HUES64 (cell line): ENCODE data around the gene SMIM30. TPM values are rescaled to one million over a fixed set of nuclear protein-coding genes. Genes with fewer than 3 reads are reported as not detected.
"Not testable (repeated sequence)": the region's sequence is repeated elsewhere in the genome, so short reads cannot be mapped to it uniquely, and the experiment has no call there.

Experiments
- H3K27ac ChIP-seq: 2 replicates; pipeline ENCODE4 v1.7.0; 2013; ENCODE audit warnings: low read depth, low read length, inconsistent platforms
- H3K27me3 ChIP-seq: 2 replicates; pipeline ENCODE4 v1.6.1; 2013; ENCODE audit warnings: mild to moderate bottlenecking, low read length; ENCODE audit not compliant: insufficient read depth
- H3K36me3 ChIP-seq: 2 replicates; pipeline ENCODE4 v1.6.1; 2013; ENCODE audit warnings: mild to moderate bottlenecking, low read length; ENCODE audit not compliant: insufficient read depth
- H3K4me1 ChIP-seq: 2 replicates; pipeline ENCODE4 v1.6.1; 2013; ENCODE audit warnings: mild to moderate bottlenecking, low read length, moderate library complexity; ENCODE audit not compliant: insufficient read depth
- H3K4me3 ChIP-seq: 2 replicates; pipeline ENCODE4 v1.5.1; 2013; ENCODE audit warnings: mild to moderate bottlenecking, low read length, moderate library complexity
- H3K9ac ChIP-seq: 2 replicates; pipeline ENCODE4 v1.6.1; 2013; ENCODE audit warnings: mild to moderate bottlenecking, low read depth, low read length
- H3K9me3 ChIP-seq: 2 replicates; pipeline ENCODE4 v1.6.1; 2013; ENCODE audit warnings: low read depth, low read length; ENCODE audit not compliant: insufficient read depth
- WGBS: fragments of 150-250, 120-280 bp; methylation state at CpG from one replicate; pipeline ENCODE4 v1.1.7; 2013; ENCODE audit warnings: missing lambda C conversion rate; 5-methylcytosine and 5-hydroxymethylcytosine counted together
- polyA plus RNA-seq, 2 experiments: library from polyadenylated mRNA; stranded (reverse); fragments of 50-300 nt; gene quantifications; one replicate each; pipeline ENCODE4 v1.2.3, GENCODE V29; 2013

Gene SMIM30
- polyA plus RNA-seq (2013, experiment 1 of 2): 34.4 TPM
- polyA plus RNA-seq (2013, experiment 2 of 2): 49.7 TPM

GRCh38 chr7:113118074-113118959 is at the start of gene SMIM30:
Gene SMIM30, minus strand, starts transcription at chr7:113118554. Its CDS starts 976 bp downstream, at chr7:113117578.
- under 1% methylated on average over 24 of the region's 35 CpGs for WGBS
- H3K27me3 ChIP-seq: peaks cover 24% of the 10 kb centered on the region
- H3K4me3 ChIP-seq: peak within 1 kb of the TSS; percentile 93
- H3K36me3 ChIP-seq: peaks cover 23% of the 10 kb centered on the region
- H3K9me3 ChIP-seq: no peaks in the 10 kb centered on the region
- H3K27ac ChIP-seq: peak within 1 kb of the TSS; percentile 31; the same call in 1 of the 2 replicates
- peaks cover 12% of the 10 kb centered on the region for H3K4me1 ChIP-seq
- H3K9ac ChIP-seq: peak within 1 kb of the TSS; percentile 86

- not testable (repeated sequence) for H3K27ac ChIP-seq, H3K36me3 ChIP-seq, H3K9ac ChIP-seq, H3K9me3 ChIP-seq, H3K4me3 ChIP-seq, H3K27me3 ChIP-seq, H3K4me1 ChIP-seq
- 88% methylated on average over 1 of the region's 1 CpG for WGBS
Observed at GRCh38 chr7:113166176-113166575, 47.8 kb upstream of the SMIM30 start.

DNA sequence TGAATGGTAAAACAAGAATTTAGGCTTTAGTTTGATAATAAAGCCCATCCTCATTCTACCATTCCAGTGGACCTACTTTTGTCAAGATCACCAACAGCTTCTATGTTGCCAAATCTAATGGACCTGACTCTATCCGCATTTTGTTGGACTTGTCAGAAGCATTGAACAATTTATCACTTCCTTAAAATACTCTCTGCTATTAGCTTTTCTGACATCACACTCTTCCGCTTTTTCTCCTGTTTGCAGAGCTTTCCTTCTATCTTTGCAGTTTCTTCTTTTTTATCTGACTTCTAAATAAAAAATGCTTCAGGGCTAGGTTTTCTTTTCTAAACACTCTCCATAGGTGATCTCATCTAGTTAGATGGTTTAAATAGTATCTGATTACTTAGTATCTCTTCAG is 42.7 kb upstream of the SMIM30 start:
- Histone ChIP-seq H3K4me1 (no peaks in the 10 kb centered on the region), H3K27ac (no peak overlapping the region), H3K27me3 (peaks cover 9% of the 10 kb centered on the region; the same call in 1 of the 2 replicates), H3K4me3 (no peak overlapping the region), H3K36me3 (no peaks in the 10 kb centered on the region), H3K9ac (no peak overlapping the region), H3K9me3 (no peaks in the 10 kb centered on the region)
- 97% methylated on average over 2 of the region's 2 CpGs for WGBS

GRCh38 chr7:113159746-113160339 is 41.5 kb upstream of the SMIM30 start:
- Histone ChIP-seq H3K4me1 (no peaks in the 10 kb centered on the region), H3K27ac (no peak overlapping the region), H3K9me3 (no peaks in the 10 kb centered on the region), H3K27me3 (peaks cover 9% of the 10 kb centered on the region; the same call in 1 of the 2 replicates), H3K4me3 (no peak overlapping the region), H3K9ac (no peak overlapping the region), H3K36me3 (no peaks in the 10 kb centered on the region)
- 46% methylated on average over 5 of the region's 5 CpGs for WGBS

DNA sequence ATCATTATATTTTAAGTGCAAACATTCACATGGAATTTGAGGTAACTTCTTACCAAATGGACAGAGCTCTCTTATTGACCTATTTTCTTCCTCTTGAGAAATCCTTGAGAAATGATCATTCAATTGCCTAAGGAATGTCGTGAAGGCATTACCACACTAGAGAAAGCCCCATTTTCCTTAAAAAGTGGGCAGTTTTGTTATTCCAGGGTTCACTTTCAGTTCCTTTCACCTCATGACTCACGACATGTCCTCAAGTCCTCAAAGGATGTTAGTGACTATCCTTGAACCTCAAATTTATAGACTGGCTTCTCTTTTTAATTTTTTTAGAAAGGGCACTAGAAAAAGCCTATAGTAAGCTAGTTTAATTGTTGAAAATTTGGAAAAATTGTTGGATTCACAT is 40.4 kb upstream of the SMIM30 start:
- 67% methylated on average over 2 of the region's 2 CpGs for WGBS

DNA sequence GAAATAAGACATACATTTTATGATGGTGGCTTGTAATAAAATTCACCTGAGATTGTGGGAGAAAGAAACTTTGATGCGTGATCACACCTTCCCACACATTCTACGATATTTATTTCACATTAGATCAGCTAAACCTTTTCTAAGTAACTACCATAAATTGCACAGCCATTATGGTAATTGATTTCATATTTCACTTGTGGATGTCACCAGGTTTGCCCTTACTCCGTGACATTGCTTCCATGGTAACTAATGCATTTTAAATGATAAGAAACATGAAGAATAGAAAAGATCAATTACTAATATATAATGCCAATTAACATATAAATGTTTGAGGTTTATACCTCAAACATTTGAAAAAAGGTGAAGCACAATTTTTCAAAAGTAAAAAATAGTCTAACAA is 35.8 kb upstream of the SMIM30 start:
- H3K4me1 ChIP-seq: no peaks in the 10 kb centered on the region
- no peaks in the 10 kb centered on the region for H3K9me3 ChIP-seq
- H3K4me3 ChIP-seq: no peak overlapping the region
- no peaks in the 10 kb centered on the region for H3K36me3 ChIP-seq
- 100% methylated on average over 1 of the region's 3 CpGs for WGBS
- H3K27me3 ChIP-seq: peaks cover 4% of the 10 kb centered on the region; the same call in 1 of the 2 replicates
- H3K27ac ChIP-seq: no peak overlapping the region
- H3K9ac ChIP-seq: no peak overlapping the region

More for the DNA sequence above, 40.4 kb upstream of the SMIM30 start:
- H3K9me3 ChIP-seq: no peaks in the 10 kb centered on the region
- no peak overlapping the region for H3K4me3 ChIP-seq
- H3K36me3 ChIP-seq: no peaks in the 10 kb centered on the region
- H3K27ac ChIP-seq: no peak overlapping the region
- H3K27me3 ChIP-seq: peaks cover 7% of the 10 kb centered on the region; the same call in 1 of the 2 replicates
- H3K4me1 ChIP-seq: no peaks in the 10 kb centered on the region
- H3K9ac ChIP-seq: no peak overlapping the region

DNA sequence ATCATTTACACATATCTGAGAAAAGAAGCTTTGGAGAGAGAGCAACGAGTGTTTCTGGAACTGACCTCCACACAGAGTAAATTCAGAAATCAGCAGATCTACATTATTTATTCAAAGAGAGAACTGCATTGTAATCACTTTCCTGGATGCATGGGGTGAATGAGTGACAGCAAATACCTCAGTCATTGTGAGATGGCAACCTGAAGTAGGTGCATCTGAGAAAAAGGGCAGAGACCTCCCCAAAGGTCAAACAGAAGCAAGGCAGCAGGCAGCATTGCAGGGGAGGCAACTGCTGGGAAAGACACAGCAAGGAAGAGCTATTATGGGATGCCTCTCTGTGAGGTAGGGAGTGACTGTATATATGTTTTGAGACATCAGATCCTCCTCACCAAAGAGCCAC is 26.5 kb upstream of the SMIM30 start:
- WGBS: no CpG with 5 or more reads among the region's 1 CpG

DNA sequence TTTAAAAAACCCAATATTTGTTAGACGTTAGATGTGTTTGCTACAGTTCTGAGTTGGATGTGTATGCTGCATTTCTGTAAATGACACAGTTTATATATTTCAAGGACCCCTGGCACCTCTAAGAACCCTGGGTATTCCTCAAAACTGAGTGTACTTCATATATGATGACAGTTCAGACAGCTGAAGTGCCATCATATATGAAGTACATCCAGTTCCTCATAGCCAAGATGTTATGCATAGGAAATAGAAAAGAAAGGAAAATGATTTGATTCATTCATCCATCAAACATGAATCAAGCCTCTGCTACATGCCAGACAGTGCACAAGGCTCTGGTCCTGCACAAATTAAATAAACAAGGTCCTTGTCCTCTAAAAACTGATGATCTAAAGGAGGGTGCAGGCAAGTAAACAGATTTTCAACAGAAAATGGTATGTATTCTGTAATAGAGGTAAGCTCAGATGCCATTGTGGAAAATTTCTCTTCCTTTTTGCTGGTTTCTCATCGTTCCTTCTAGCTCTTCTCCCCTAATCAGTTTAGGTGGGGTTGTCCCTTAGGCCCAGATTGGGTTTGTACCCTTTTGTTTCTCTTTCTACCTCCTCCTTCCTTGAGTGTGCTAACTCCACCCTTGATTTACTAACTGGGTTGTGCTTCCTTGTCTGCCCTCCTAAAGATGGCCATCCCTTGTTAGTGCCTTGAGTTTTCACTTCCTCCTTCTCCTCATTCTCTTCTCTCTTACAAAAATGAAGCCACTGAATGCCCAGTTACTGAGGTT is 25.3 kb upstream of the SMIM30 start:
- no peak overlapping the region for H3K4me3 ChIP-seq
- WGBS: 75% methylated on average over 2 of the region's 2 CpGs
- no peaks in the 10 kb centered on the region for H3K27me3 ChIP-seq
- no peaks in the 10 kb centered on the region for H3K36me3 ChIP-seq
- peaks cover 5% of the 10 kb centered on the region; the same call in 1 of the 2 replicates for H3K4me1 ChIP-seq
- H3K9me3 ChIP-seq: no peaks in the 10 kb centered on the region
- no peak overlapping the region for H3K27ac ChIP-seq
- no peak overlapping the region for H3K9ac ChIP-seq

More for the DNA sequence above, 26.5 kb upstream of the SMIM30 start:
- H3K4me3 ChIP-seq: no peak overlapping the region
- no peaks in the 10 kb centered on the region for H3K9me3 ChIP-seq
- peaks cover 5% of the 10 kb centered on the region; the same call in 1 of the 2 replicates for H3K4me1 ChIP-seq
- no peak overlapping the region for H3K9ac ChIP-seq
- no peaks in the 10 kb centered on the region for H3K27me3 ChIP-seq
- H3K27ac ChIP-seq: no peak overlapping the region
- H3K36me3 ChIP-seq: no peaks in the 10 kb centered on the region

DNA sequence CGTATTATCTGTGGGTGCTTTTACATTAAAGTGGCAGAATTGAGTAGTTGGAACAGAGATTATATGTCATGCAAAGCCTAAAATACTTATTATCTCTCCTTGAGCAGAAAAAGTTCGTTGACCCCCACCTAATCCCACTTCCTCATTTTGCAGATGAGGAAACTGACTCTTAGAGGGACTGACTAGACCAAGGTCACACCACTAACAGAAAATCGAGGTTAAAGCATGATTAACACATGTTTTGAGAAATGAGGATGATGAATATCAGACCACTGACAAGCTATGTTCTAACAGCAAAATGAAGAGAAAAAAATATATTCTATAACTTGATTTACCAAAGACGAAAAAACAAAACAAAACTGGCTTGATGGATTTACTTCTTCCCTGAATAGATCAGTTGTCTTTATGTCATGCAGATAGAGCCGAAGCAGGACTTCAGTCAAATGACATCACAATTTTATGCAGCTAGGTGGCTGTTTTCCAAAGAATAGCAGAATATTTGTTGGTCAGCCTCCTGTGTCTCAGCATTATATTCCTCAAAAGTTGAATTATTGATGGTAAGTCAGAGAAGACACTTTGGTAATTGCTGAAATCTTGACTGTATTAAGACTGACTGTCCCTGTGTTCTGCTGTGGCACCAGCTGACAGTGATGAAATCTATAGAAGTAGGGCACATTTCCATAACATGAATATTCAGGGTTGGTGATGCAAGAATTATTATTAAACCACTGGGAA is 24.2 kb upstream of the SMIM30 start:
- Histone ChIP-seq H3K27me3 (no peaks in the 10 kb centered on the region), H3K36me3 (no peaks in the 10 kb centered on the region), H3K4me3 (no peak overlapping the region), H3K9me3 (no peaks in the 10 kb centered on the region), H3K4me1 (peaks cover 5% of the 10 kb centered on the region; the same call in 1 of the 2 replicates), H3K9ac (no peak overlapping the region), H3K27ac (no peak overlapping the region)
- WGBS: 87% methylated on average over 3 of the region's 5 CpGs

DNA sequence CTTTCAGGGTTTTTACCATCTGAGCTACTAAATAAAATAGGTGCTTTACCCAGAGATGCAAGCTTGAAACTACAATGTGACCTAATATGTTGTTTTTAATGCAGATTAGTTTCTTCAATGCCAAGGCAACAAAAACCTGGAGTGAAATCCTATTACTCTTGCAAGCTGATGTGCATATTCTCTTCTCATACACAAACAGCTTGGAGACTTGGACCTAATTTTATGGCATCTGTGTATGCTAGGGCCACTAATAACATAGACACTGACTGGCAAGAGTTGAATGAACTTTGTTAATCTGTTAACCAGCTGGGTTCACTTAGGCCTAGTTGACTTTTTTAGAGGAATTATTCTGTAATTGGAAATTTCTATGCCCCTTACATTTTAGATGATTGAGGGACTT is 23.4 kb upstream of the SMIM30 start:
- Histone ChIP-seq H3K9ac (no peak overlapping the region), H3K9me3 (no peaks in the 10 kb centered on the region), H3K4me3 (no peak overlapping the region), H3K27me3 (no peaks in the 10 kb centered on the region), H3K4me1 (peaks cover 5% of the 10 kb centered on the region; the same call in 1 of the 2 replicates), H3K27ac (no peak overlapping the region), H3K36me3 (no peaks in the 10 kb centered on the region)
